ENCODE results near the gene SERPINA6. TPM values are rescaled to one million over a fixed set of nuclear protein-coding genes. Genes with fewer than 3 reads are reported as not detected.

Gene SERPINA6
- total RNA-seq, 1 donor from 2014 or later: not detected

- Histone ChIP-seq H3K27me3 (ENCODE audit: control insufficient read depth, insufficient read depth, low read length) (no peaks in the 10 kb centered on the region), H3K4me3 (ENCODE audit: low read depth, low read length) (no peak overlapping the region), H3K36me3 (ENCODE audit: control insufficient read depth, insufficient read depth, low read length) (no peaks in the 10 kb centered on the region)
- no peak for TF ChIP-seq CTCF (IDR thresholded peaks at IDR 0.05; ENCODE audit: insufficient read depth, low read length, poor library complexity, severe bottlenecking)
- DNase-seq (ENCODE audit: low read depth): no peak
These were observed 40.1 kb upstream of the SERPINA6 start for GRCh38 chr14:94363151-94363624.

GRCh38 chr14:94362614-94363133 is 39.5 kb upstream of the SERPINA6 start:
- H3K36me3 ChIP-seq (ENCODE audit: control insufficient read depth, insufficient read depth, low read length): no peaks in the 10 kb centered on the region
- H3K27me3 ChIP-seq (ENCODE audit: control insufficient read depth, insufficient read depth, low read length): no peaks in the 10 kb centered on the region
- DNase-seq (ENCODE audit: low read depth): no peak
- TF ChIP-seq CTCF (IDR thresholded peaks at IDR 0.05; ENCODE audit: insufficient read depth, low read length, poor library complexity, severe bottlenecking): no peak
- no peak overlapping the region for H3K4me3 ChIP-seq (ENCODE audit: low read depth, low read length)

- no peak for DNase-seq (ENCODE audit: low read depth)
- no peak for TF ChIP-seq CTCF (IDR thresholded peaks at IDR 0.05; ENCODE audit: insufficient read depth, low read length, poor library complexity, severe bottlenecking)
- H3K36me3 ChIP-seq (ENCODE audit: control insufficient read depth, insufficient read depth, low read length): no peaks in the 10 kb centered on the region
- no peak overlapping the region for H3K4me3 ChIP-seq (ENCODE audit: low read depth, low read length)
- no peaks in the 10 kb centered on the region for H3K27me3 ChIP-seq (ENCODE audit: control insufficient read depth, insufficient read depth, low read length)
These were observed 38.5 kb upstream of the SERPINA6 start for GRCh38 chr14:94361682-94362081.

- H3K4me3 ChIP-seq (ENCODE audit: low read depth, low read length): no peak overlapping the region
- H3K27me3 ChIP-seq (ENCODE audit: control insufficient read depth, insufficient read depth, low read length): no peaks in the 10 kb centered on the region
- TF ChIP-seq CTCF (IDR thresholded peaks at IDR 0.05; ENCODE audit: insufficient read depth, low read length, poor library complexity, severe bottlenecking): no peak
- DNase-seq (ENCODE audit: low read depth): no peak
- H3K36me3 ChIP-seq (ENCODE audit: control insufficient read depth, insufficient read depth, low read length): no peaks in the 10 kb centered on the region
These were observed 37.9 kb upstream of the SERPINA6 start for GRCh38 chr14:94360945-94361565.

GRCh38 chr14:94357166-94357565 is 34.0 kb upstream of the SERPINA6 start:
- Histone ChIP-seq H3K4me3 (ENCODE audit: low read depth, low read length) (no peak overlapping the region), H3K36me3 (ENCODE audit: control insufficient read depth, insufficient read depth, low read length) (no peaks in the 10 kb centered on the region), H3K27me3 (ENCODE audit: control insufficient read depth, insufficient read depth, low read length) (no peaks in the 10 kb centered on the region)
- TF ChIP-seq CTCF (IDR thresholded peaks at IDR 0.05; ENCODE audit: insufficient read depth, low read length, poor library complexity, severe bottlenecking): no peak
- DNase-seq (ENCODE audit: low read depth): no peak

Measured in kidney epithelial cell (primary cell).